Aorta (tissue), 5 donors: ENCODE results near the gene ROBO2. TPM values are rescaled to one million over a fixed set of nuclear protein-coding genes. Genes with fewer than 3 reads are reported as not detected.
A peak's percentile ranks its signal among the peaks of the same experiment; 100 is the strongest.

Experiments used
- ATAC-seq: fragments of 200-7000 bp; cut with Tn5 transposase; one replicate; pipeline ENCODE4 v1.9.1; 2022; ENCODE audit warnings: moderate library complexity; ENCODE audit not compliant: low FRiP score
- DNase-seq, 2 donors: peaks; one replicate each; pipeline ENCODE4 v3.0.0-alpha.2; 2020
- H3K27ac ChIP-seq, 2 donors: one replicate each; pipeline ENCODE4 v1.5.1; 2013; ENCODE audit warnings: low read length in 2 of 2, mild to moderate bottlenecking in 2 of 2, moderate library complexity in 2 of 2, control low read depth in 1 of 2, inconsistent platforms in 1 of 2, low read depth in 1 of 2
- H3K27me3 ChIP-seq, 2 donors: one replicate each; pipeline ENCODE4 v1.6.1; 2013; ENCODE audit warnings: control low read depth in 1 of 2, low read length in 1 of 2, mild to moderate bottlenecking in 1 of 2, moderate library complexity in 1 of 2; ENCODE audit not compliant: insufficient read depth in 2 of 2, control insufficient read depth in 1 of 2
- H3K36me3 ChIP-seq, 2 donors: one replicate each; pipeline ENCODE4 v1.6.1; 2013; ENCODE audit warnings: control low read depth in 1 of 2, low read length in 1 of 2, mild to moderate bottlenecking in 1 of 2; ENCODE audit not compliant: insufficient read depth in 2 of 2, control insufficient read depth in 1 of 2
- H3K4me1 ChIP-seq, 2 donors: one replicate each; pipeline ENCODE4 v1.6.1; 2013; ENCODE audit warnings: low read length in 2 of 2, control low read depth in 1 of 2, mild to moderate bottlenecking in 1 of 2, moderate library complexity in 1 of 2; ENCODE audit not compliant: insufficient read depth in 2 of 2, control insufficient read depth in 1 of 2
- H3K4me3 ChIP-seq, 2 donors: one replicate each; pipeline ENCODE4 v1.5.1; 2013; ENCODE audit warnings: low read length in 2 of 2, control low read depth in 1 of 2, mild to moderate bottlenecking in 1 of 2
- H3K9me3 ChIP-seq: one replicate; pipeline ENCODE4 v1.6.1; 2013; ENCODE audit warnings: mild to moderate bottlenecking, low read length; ENCODE audit not compliant: control insufficient read depth
- WGBS, 2 donors: extraction: QIAGEN DNeasy Blood & Tissue Kit; methylation state at CpG; one replicate each; pipeline ENCODE4 v1.1.7; 2013; 5-methylcytosine and 5-hydroxymethylcytosine counted together
- intact Hi-C, 2 donors: fragments of 100-400 bp; cut with DNase I; formaldehyde crosslinking; loops; one replicate each; pipeline versions ENCODE4 v1.14.2 to v1.15.0; 2022
- polyA plus RNA-seq, 2 donors: library from polyadenylated mRNA; stranded (reverse); fragments of 200-250 nt; gene quantifications; one replicate each; pipeline ENCODE4 v1.2.3, GENCODE V29; 2013
- total RNA-seq, 2 donors: library from RNA; stranded (reverse); fragmentation: NEBNext Ultra II Directional; extraction: Animal tissue kit (Norgen Biotek cat#: 25700); gene quantifications; one replicate each; pipeline ENCODE4 v1.2.1, GENCODE V29; 2021
- donor health status: healthy with polysubstance abuse.
- donor health status: Bipolar disorder and iron deficiency.
- donor health status: DM: no; HTN: no; CAD: no.
- donor health status: DM: no; HTN: no; CAD: no.
- donor health status: DM: yes; HTN: yes; CAD: no.

ROBO2 gene
- total and polyA plus RNA-seq, 4 donors: 0.05 to 1.3 (median 0.58) TPM

- Histone ChIP-seq H3K4me3 (no peak overlapping the region), H3K9me3 (no peaks in the 10 kb centered on the region), H3K27ac (no peak overlapping the region), H3K4me1 (no peaks in the 10 kb centered on the region), H3K27me3 (no peaks in the 10 kb centered on the region), H3K36me3 (no peaks in the 10 kb centered on the region)
- DNase-seq: no peak
- no peak for ATAC-seq
- WGBS, 2 donors: 30 to 33% methylated on average over 1 of the region's 1 CpG
- intact Hi-C loops: no loop called here
Observed at GRCh38 chr3:77186319-77186718, 146.4 kb downstream of the ROBO2 start.

GRCh38 chr3:77186728-77187127, 146.8 kb downstream of the ROBO2 start:
- no peak overlapping the region for H3K4me3 ChIP-seq
- intact Hi-C loops: no loop called here
- no peaks in the 10 kb centered on the region for H3K4me1 ChIP-seq
- 64 to 67% methylated on average over 4 of the region's 4 CpGs for WGBS, 2 donors
- no peak overlapping the region for H3K27ac ChIP-seq
- DNase-seq (no peak), ATAC-seq (no peak)
- no peaks in the 10 kb centered on the region for H3K9me3 ChIP-seq
- no peaks in the 10 kb centered on the region for H3K27me3 ChIP-seq
- no peaks in the 10 kb centered on the region for H3K36me3 ChIP-seq

GRCh38 chr3:77188210-77188609, 148.3 kb downstream of the ROBO2 start:
- ATAC-seq: no peak
- Histone ChIP-seq H3K27ac (no peak overlapping the region), H3K36me3 (no peaks in the 10 kb centered on the region), H3K9me3 (no peaks in the 10 kb centered on the region), H3K4me3 (no peak overlapping the region), H3K4me1 (no peaks in the 10 kb centered on the region), H3K27me3 (no peaks in the 10 kb centered on the region)
- DNase-seq: no peak
- 62 to 69% methylated on average over 2 of the region's 2 CpGs for WGBS, 2 donors
- intact Hi-C loops: no loop called here

DNA sequence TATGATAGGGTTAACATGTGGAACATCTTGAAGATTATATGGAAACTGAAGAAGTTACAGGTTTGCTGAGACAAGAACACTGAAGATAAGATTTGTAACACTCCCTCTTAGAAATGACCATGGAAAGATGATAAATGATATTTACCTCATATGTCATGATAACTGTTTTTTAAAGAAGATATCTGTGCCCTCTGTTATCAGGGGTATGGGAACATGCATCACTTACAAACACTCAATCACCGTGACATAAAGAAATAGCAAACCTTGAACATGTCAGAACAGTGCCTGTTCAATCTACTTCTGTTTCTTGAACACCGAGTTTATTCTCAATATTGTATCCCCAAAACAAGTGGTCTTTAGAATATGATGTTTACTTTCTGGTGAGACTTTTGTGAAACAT, 149.4 kb downstream of the ROBO2 start:
- H3K9me3 ChIP-seq: no peaks in the 10 kb centered on the region
- H3K4me3 ChIP-seq: no peak overlapping the region
- no peaks in the 10 kb centered on the region for H3K36me3 ChIP-seq
- H3K4me1 ChIP-seq: no peaks in the 10 kb centered on the region
- no peak overlapping the region for H3K27ac ChIP-seq
- DNase-seq (no peak), ATAC-seq (no peak)
- WGBS, 2 donors: 72 to 74% methylated on average over 2 of the region's 2 CpGs
- intact Hi-C loops: no loop called here
- no peaks in the 10 kb centered on the region for H3K27me3 ChIP-seq

GRCh38 chr3:77189684-77190083, 149.8 kb downstream of the ROBO2 start:
- Histone ChIP-seq H3K9me3 (no peaks in the 10 kb centered on the region), H3K27ac (no peak overlapping the region), H3K4me1 (no peaks in the 10 kb centered on the region), H3K27me3 (no peaks in the 10 kb centered on the region), H3K36me3 (no peaks in the 10 kb centered on the region), H3K4me3 (no peak overlapping the region)
- ATAC-seq (no peak), DNase-seq (no peak)
- 52 to 81% methylated on average over 2 of the region's 2 CpGs for WGBS, 2 donors
- intact Hi-C loops: no loop called here

DNA sequence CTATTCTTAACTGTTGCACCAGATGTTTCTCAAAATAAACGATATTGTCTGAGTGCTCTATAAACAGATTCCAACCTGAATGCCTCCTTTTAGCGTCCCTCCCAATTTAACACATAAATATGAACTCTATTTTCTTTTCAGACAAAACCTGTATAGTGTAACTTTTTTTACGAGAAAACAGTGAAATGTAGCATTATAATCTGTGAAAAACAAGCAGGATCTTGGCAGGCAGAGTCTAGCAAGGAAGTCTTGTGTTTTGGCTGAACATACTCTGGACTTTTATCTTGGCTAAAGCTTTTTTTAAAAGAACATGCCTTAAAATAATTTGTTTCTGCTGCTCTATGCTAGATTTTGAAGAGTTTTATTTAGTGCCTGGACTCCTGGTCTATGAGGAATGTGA, 150.5 kb downstream of the ROBO2 start:
- intact Hi-C loops: no loop called here
- no peak for DNase-seq
- H3K27me3 ChIP-seq: no peaks in the 10 kb centered on the region
- no peak overlapping the region for H3K4me3 ChIP-seq
- no peaks in the 10 kb centered on the region for H3K36me3 ChIP-seq
- ATAC-seq: peak; percentile 46
- no peak overlapping the region for H3K27ac ChIP-seq
- 2 to 3% methylated on average over 3 of the region's 3 CpGs for WGBS, 2 donors
- no peaks in the 10 kb centered on the region for H3K9me3 ChIP-seq
- H3K4me1 ChIP-seq: no peaks in the 10 kb centered on the region

GRCh38 chr3:77191014-77191413, 151.1 kb downstream of the ROBO2 start:
- no peaks in the 10 kb centered on the region for H3K36me3 ChIP-seq
- H3K4me1 ChIP-seq: no peaks in the 10 kb centered on the region
- ATAC-seq: no peak
- H3K27me3 ChIP-seq: no peaks in the 10 kb centered on the region
- no peak for DNase-seq
- intact Hi-C loops: no loop called here
- H3K27ac ChIP-seq: no peak overlapping the region
- H3K9me3 ChIP-seq: no peaks in the 10 kb centered on the region
- no peak overlapping the region for H3K4me3 ChIP-seq
- 69 to 72% methylated on average over 4 of the region's 4 CpGs for WGBS, 2 donors

- intact Hi-C loops: no loop called here
- H3K4me3 ChIP-seq: no peak overlapping the region
- DNase-seq (no peak), ATAC-seq (no peak)
- 83 to 87% methylated on average over 3 of the region's 3 CpGs for WGBS, 2 donors
- no peak overlapping the region for H3K27ac ChIP-seq
- H3K4me1 ChIP-seq: no peaks in the 10 kb centered on the region
- no peaks in the 10 kb centered on the region for H3K27me3 ChIP-seq
- H3K36me3 ChIP-seq: no peaks in the 10 kb centered on the region
- H3K9me3 ChIP-seq: no peaks in the 10 kb centered on the region
Observed at GRCh38 chr3:77191640-77192039, 151.7 kb downstream of the ROBO2 start.

DNA sequence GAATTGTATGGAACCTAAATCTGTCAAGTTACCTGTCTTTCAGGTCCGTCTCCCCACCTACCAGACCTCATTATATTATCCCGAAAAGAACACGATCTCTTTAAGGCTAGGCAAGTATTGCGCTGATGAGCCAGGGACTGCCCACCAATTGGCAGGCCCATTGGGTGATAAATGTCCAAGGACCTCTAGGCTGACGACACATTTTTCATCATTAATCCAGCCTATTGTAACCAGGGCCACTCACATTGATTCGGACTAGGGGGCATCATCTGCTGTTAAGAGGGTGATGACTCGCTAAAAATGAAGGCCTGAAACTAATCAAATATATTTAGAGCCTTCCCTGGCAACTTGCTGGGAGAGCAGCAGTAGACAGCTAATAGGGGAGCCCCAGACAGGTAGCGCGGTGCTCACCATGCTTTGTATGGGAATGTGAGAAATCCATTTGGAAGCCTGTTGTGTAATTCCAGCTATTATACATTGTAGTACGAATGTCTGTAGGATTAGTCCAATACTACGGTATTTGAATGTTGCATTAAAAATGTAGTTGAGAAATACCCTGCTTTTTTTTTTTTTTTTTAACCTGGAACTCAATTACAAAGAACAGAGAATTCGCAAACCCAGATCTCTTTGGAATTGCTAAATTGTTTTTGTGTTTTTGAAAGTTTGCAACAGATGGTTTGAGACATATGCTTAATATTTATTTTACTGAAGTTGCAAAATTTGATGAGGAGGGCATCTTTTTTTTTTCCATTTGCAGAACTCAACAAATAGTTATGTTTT, 156.1 kb downstream of the ROBO2 start:
- Histone ChIP-seq H3K9me3 (no peaks in the 10 kb centered on the region), H3K27me3 (no peaks in the 10 kb centered on the region), H3K4me1 (no peaks in the 10 kb centered on the region), H3K36me3 (no peaks in the 10 kb centered on the region), H3K4me3 (no peak overlapping the region), H3K27ac (no peak overlapping the region)
- DNase-seq (no peak), ATAC-seq (no peak)
- intact Hi-C loops: no loop called here
- WGBS, 2 donors: 88 to 90% methylated on average over 12 of the region's 12 CpGs
